GM21786 (cell line): ENCODE measurements around the gene BMP7.

Source experiments
- ATAC-seq: cut with Tn5 transposase; IDR thresholded peaks from one replicate; pipeline ENCODE4 v1.9.1; 2021; ENCODE audit not compliant: unreplicated experiment

Gene BMP7

DNA sequence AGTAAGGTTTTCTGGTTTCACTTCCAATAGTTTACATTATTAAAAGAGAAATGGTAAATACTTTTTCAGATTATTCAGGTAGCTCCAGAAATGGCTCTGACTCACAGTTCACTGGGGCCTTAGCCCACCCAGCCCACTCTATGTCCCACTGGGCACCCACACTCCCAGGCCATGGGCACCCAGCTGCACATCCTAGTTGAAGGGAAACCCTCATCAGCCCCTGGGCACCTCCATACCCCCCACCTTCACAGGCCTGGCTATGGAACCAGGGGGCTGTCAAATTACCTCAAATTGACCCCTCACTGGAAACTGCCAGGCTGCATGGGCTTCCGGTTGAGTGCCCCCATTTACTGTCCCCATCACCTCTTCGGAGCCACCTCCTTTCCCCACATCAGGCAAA, 51.5 kb downstream of the BMP7 start:
- ATAC-seq = no peak

DNA sequence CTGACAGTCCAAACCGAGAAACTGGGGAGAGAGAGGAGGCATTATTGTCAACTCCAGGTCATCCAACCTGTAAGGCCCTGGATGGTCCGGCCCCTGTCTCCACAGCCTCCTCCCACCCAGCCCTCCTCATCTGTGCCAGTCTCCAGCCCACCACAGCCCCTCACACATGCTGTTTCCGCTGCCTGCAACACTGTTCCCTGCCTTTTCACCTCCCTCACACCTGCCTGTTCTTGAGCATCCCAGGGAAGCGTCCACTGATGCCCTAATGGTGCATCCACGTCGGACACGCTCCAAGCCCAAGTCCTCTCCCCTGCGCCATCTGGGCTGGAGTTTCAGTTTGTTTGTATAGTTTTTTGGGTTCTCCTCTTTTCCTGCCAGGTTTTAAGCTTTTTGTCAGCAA, 52.0 kb downstream of the BMP7 start:
- no peak for ATAC-seq

DNA sequence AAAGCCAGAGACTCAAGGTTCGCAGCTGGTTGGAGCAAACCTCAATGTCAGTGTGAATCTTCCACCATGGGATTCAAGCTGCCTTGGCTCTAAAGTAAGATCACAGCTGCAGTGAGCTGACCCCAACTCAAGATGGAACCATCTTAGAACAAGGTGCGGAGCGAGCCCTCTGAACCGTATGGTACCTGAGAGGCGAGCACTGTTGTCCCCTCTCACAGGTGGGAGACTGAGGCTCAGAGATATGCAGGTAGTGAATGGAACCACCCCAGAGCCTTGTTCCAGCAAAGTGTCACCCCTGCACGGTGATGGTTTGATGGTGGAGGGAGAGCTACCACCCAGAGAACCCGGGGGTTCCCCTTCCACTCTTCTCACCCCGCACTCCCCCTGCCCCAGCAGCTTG, 52.5 kb downstream of the BMP7 start:
- no peak for ATAC-seq

DNA sequence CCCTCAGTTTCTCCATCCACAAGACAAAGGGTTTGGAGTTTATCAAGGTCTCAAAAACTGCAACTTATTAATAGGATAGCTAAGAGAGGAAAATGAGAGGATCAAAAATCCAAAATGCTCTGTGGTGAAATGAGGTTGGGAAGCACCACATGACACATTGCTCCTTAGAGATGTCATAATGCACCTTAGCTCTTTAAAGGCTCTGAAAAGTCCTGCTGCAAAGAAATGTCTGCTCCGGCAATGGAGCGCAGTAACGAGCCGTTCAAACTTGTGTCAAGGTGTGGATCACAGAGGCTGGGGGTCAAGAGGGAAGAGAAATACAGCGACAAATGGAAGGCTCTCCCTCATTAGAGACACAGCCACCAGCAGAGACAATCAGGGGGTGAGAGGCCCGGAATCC, 53.1 kb downstream of the BMP7 start:
- no peak for ATAC-seq

DNA sequence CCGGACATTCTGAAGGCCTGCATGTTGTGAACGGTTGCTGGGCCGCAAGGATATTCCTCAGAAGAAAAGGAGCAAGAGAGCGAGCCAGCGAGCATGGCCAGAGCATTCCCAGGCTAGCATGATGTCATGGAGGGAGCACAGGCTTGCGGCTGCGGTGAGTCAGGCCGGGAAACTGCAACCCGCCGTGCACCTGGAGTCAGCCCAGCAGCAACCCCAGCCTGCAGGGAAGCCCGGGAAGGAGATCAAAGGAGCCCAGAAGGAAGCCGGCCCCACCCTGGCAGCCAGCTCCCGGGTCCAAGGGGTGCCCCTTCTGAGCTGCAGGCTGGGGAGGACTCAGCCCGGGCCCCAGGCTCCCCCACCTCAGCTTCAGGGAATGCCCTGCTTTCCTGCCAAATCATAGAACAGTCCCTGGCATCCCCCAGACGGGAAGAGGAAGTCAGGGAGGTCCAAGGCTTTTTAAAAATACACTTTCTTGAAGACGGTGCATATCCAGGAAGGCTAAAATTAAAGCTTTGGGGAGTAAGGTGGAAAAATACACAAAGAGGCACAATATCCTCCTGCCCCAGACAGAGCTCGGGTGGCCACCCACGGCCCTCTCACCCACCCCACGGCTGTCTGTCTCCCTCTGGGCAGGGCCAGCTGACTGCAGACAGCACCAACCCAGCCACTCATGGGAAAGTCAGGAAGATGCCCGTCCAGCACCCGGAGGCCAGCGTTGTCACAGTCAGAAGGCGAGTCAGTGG, 53.7 kb downstream of the BMP7 start:
- no peak for ATAC-seq

DNA sequence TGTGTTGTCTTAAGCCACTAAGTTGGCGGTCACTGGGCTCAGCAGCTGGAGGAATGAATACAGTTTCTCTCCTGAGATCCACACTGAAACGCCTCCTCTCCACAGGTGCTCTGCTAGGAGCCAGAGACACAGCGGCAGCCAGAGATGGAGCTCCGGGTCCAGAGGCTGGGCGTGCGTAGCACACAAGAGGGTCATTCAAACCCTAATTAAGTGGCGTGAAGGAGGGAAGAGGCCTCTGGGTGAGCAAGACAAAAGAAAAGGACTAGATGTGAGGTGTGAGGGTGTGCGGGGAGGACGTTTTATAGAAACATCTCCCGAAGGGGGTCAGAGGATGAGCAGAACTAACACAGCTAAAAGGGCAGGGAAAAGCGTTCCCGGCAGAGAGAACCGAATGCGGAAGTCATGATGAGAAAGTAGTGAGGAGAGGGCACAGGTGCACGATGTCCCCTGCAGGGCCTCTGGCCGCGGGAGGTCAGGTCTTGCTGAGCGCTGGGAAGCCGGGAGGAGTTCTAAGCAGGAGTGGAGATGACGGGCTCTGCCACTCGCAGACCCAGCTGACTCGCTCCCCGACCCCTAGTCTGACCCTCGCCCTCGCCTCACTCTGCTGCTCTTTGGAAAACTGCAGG, 54.4 kb downstream of the BMP7 start:
- no peak for ATAC-seq

DNA sequence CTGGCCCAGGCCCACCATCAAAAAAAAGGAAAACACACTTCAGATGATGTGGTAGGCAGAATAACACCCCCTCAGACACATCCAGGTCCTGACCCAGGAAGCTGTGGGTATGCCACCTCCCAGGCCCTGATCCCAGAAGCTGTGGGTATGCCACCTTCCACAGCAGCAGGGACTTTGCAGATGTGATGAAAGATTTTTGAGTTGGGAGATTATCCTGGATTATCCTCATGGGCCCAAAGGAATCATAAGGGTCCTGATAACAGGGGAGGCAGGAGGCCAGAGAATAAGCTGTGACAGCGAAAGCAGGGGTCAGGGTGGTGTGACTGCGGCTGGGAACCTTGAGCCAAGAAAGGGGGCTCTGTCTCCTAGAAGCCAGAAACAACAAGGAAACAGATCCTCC, 55.0 kb downstream of the BMP7 start:
- no peak for ATAC-seq

DNA sequence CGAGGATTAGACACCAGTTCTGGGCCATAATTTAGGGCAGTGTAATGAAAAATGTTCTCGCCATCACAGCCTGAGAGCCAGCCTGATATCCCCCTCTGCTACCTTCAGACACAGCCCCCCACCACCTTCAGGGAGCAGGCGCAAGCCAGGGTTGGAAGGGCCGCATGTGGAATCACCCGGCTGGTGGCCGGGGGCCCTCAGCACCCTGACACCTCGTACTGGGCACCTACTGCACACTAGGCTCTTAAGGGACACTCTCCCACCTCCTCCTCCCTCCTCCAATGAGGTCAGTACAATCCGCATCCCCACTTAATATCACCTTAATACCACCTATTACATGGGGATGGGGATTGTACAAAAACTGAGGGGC, 55.5 kb downstream of the BMP7 start:
- no peak for ATAC-seq

DNA sequence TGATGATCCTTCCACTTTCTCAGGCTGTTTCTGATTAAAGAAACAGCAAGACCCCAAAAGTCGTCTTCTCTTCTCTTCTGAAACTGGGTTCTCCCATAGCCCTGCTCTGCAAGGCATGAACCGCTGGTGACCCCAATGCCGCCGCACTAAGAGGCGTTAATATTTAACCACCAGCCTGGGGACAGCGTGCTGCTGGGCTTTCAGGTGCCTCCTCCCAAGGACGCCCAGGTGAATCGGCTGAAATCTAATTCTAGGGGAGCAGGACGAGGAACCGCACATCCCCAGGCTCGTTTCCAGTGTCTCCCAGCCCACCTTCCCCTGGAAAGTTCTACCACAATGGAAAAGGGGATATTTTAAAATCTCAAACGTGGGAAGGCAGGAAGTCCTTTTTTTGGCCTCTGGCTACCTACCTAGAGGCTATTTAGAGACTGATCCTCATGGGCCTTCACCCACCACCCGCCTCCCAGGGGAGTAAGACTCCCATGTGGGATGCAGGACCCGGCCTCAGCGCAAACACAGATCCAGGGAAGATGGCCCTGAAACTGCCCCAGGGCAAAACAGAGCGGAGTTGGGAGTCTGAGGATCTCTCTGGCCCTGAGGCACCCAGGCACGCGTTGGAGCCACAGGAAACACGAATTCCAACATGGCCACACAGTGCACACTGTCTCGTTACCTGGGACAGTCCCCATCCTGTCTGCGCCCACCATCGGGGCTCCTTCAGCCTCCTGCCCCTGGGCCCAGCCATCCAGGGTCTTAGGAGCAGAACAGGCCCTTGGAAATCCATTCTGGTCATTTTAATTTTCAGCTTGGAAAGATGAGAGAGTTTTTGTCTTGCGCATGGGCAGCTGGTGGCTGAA, 56.2 kb downstream of the BMP7 start:
- no peak for ATAC-seq

DNA sequence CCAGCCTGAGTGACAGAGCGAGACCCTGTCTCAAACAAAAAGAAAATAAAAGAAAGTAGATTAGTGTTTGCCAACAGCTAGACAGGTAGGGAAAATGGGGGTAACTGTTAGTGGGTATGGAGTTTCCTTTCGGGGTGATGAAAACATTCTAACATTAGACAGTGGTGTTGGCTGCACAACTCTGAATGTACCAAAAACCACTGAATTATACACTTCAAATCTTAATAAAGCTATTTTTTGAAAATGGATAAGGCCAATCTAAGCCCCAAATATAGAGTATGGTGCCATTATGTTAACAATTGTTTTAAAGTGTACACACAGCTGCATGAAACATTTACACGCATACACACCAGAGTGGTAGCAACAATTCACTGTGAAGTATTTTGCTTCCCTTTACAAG, 57.0 kb downstream of the BMP7 start:
- ATAC-seq = no peak

DNA sequence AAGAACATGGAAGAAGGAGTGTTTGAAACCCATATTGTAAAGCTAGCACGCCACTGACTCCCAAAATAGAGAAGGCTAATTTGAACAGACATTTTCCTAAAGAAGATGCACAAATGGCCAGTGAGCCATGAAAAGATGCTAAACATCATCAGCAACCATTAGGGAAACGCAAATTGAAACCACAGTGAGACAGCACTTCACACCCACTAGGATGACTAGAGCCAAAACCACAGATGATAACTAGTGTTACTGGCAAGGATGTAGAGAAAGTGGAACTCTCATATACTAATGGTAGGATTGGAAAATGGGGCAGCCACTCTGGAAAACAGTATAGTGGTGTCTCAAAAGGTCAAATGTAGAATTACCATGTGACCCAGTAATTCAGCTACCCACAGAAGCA, 58.2 kb downstream of the BMP7 start:
- no peak for ATAC-seq

DNA sequence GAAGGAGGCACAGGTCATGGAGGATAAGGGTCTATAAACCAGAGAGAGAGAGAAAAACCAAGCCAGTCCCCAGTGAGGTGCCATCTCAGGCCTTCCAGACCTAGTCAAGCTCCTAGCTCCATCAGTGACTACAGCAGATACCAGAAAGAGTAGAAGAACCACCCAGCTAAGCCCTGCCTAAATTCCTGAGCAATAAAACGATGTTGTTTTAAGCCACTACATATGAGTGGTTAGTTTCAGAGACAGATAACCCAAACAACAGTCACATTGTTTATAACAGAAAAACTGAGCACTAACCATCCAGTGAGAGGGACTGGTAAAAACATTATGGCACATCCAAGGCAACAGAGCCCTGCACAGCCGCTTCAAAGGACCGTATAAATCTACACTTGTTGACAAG, 59.2 kb downstream of the BMP7 start:
- no peak for ATAC-seq

DNA sequence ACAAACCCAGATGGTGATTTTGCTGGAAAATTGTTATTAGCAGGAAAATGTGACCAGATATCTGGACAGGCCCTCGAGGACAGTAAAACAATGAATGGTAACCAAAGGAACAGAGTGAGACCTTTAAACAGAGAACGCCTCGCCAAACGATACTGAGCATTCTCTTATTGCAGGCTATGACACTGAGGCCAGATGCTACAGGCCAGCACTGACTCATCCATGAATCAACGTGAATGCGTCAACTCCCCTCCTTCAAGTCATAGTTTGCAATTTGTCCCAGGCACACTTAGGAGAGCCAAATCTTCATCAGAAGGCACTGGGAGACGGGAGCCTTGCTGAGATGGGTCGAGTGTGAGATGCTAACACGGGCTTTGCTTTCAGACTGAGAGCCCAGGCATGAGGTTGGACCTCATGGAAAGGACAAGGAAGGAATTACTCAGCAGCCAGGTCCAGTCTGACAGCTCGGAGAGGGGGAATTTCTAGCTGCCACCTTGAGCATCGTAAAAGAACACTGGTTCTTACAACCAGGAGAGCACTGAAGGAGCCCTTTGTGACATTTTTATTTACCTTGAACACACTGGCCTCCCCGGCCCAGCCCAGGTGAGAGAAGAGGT, 60.7 kb downstream of the BMP7 start:
- no peak for ATAC-seq

DNA sequence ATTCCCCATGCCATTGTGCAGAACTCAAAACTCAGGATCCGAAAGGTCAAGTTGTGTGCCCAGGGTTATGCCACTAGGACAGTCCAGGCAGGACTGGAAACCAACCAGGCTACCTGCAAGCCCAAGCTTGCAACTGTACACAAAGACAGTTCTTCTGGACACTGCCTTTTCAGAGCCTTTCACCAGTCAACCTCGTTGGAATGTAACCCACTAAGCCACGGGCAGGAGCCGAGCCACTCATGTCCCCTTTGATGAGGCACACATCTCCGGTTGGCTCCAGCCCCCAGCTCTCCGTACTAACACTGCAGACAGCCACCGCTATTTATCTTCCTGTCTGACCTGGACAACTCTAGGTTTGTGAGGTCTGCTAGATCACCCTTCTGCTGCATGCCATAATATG, 62.5 kb downstream of the BMP7 start:
- ATAC-seq = no peak

DNA sequence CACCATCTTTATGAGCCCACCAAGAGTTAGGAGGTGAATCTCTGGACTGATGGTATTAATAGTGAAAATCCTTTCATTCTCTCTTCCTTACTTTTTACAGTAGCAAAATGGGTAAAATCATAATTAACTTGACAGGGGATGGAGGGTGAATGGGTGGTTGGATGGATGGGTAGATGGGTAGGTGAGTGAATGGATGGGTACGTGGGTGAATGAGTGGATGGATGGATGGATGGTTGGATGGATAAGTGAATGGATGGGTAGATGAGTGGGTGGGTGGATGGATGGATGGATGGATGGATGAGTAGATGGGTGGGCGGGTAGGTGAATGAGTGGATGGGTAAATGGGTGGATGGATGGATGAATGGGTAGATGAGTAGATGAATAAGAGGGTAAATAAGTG, 63.2 kb downstream of the BMP7 start:
- no peak for ATAC-seq

DNA sequence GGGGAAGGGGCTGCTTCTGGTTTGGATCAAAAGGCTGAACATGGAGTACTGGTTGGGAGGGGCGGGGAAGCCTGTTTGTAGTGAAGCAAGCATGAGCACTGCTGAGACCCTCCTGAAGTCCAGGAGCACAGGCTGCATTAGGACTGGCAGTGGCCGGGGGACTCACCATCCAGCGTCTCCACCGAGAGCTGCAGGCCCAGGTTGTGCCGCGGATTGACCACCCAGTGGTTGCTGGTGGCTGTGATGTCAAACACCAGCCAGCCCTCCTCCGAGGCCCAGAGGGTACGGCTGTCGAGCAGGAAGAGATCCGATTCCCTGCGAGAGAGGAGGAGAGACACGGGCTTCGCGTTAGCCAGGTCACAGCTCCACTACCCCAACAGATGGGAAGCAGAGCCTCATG, 64.1 kb downstream of the BMP7 start:
- ATAC-seq = no peak

DNA sequence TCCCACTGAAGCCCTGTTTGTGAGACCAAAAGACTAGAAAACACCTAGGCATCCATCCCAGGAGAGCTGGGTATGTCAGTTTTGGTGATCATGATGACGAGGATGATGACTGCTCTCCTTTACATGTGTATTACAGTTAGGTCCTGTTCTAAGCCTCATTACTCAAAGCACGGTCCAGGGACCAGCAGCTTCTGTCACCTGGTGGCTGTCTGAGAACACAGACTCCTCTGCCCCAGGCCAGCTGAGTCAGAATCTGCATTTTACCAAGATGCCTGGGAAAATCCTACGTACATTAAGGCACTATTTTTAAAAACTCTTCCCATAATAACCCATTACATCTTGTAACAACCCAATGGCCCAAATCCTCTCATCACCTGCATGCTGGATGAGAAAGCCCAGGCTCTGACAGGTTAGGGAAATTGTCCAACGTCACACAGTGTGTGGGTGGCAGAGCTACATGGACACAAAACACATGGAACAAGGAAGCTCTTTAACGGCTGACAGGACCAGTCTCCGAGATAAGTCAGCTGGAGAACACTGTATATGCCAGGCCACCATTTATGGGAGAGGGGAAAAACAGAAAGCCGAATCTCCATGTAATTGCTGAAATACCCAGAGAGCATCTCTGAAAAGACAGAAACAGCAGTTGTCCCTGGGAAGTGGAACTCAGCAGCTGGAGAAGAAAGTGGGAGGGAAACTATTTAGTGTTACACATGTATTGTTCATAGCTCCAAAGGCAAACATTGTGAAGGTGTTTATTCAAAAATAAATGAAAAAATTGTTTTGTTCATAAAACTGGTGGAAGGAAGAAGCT, 65.4 kb downstream of the BMP7 start:
- no peak for ATAC-seq

DNA sequence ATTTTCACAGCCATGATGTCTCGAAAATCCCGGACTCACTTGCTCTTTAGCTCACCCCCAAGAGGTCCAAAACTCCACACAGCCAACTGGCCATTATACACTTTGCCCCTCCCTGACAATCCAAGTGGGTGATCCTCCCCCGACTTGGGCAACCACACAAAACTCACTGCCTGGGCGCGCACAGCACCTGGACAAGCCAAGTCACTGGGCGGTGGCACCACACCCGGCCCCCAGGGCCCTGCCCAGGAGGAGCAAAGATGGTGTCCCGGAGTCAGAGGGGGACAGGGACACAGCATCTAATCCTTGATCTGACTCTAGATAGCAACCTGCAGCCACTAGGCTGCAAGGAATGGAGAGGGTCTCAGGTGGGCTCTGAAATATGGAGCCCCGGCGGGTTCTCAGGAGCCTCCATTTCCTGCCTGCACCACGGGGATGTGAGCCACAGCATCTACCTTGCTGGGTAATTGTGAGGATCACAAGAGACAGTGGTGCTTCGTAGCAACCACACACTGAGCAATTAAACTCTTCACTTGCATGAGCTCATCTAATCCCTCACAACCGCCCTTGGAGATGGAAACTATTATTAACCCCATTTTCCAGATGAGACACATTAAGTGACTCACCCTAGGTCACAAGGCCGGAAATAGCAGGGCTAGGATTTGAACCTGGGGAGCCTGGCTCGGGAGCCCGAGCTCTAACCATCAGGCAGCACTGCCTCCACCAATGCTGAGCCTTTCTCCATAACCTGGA, 66.6 kb downstream of the BMP7 start:
- no peak for ATAC-seq

DNA sequence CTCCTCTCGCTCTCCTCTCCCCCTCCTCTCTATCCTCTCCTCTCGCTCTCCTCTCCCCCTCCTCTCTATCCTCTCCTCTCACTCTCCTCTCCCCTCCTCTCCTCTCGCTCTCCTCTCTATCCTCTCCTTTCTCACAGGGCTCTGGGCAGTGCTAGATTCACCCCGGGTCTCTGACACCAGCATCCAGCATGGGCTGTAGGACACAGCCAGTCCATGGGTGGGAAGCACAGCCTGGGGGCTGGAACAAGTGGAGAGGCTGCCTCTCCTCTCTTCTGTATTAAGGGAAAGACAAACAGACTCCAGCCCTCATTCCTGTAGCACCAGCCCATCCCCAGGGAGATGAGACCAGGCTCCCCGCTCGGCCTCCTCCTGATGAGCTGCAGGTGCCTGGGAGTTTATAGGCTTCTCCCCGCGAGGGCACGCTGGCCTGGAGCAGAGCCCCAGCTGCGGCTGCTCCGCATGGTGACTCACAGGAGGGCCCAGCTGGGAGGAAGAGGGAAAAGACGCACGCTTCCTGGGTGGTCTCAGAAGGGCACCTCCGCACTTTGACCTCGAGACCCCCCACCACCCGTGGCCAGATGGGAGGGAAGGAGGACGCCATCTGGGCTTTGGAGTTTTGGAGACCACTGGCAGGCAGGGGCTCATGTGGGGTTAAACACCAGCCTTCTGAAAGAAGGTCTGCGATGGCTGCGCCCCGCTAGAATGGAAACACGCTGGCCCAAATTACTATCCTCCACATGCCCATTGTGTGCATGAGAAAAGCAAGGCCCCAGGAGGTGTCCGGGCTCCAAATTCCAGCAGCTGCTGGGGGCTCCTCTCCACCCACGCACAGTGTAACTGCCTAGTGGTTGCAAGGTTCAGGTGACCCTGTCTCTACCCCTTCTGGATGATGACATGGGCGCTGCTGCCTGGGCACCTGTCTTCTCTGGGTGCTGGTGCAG, 68.0 kb downstream of the BMP7 start:
- ATAC-seq = no peak
